K562 (cell line): ENCODE measurements around the gene MTPN. TPM values are rescaled to one million over a fixed set of nuclear protein-coding genes. Genes with fewer than 3 reads are reported as not detected.

Experiments used
- ATAC-seq: fragments of 200-7000 bp; cut with Tn5 transposase; 3 replicates; pipeline ENCODE4 v1.9.1; 2020; ENCODE audit warnings: moderate library complexity
- BruUV-seq: library from RNA; stranded (reverse); fragments of 400-500 nt; replicated peaks from 2 replicates; lab custom pipeline; 2021; lab: Mats Ljungman, UMichigan
- CTCF ChIA-PET: fragments of 300-600 bp; formaldehyde crosslinking; extraction: SDS; loops from one replicate; lab custom pipeline; 2021; ENCODE audit warnings: low intra/inter-chr PET ratio; lab: Yijun Ruan, JAX
- POLR2A ChIA-PET: fragments of 300-600, 350-650 bp; sonication (Branson Sonifier 250); formaldehyde crosslinking; extraction: SDS; loops from one replicate; lab custom pipeline; 2021; ENCODE audit warnings: antibody characterized with exemption, inconsistent platforms; lab: Yijun Ruan, JAX
- DNase-seq, 4 experiments: peaks; one replicate each; pipeline versions ENCODE4 v3.0.0 to v3.0.0-alpha.2; 2011 to 2018; ENCODE audit warnings: low spot score in 3 of 4, mixed read lengths in 3 of 4; ENCODE audit errors: extremely low read depth in 1 of 4
- FAIRE-seq: peaks from 2 replicates; lab custom pipeline; 2011; peaks lifted over from hg19 to GRCh38; lab: Jason Lieb, UNC
- H2AFZ ChIP-seq: 2 replicates; pipeline ENCODE4 v1.6.0; 2011; ENCODE audit warnings: low read depth, low read length, control low read depth, inconsistent platforms
- H3K27ac ChIP-seq: fragments of 200-600 bp; 3 replicates; pipeline ENCODE4 v1.8.0; 2011; ENCODE audit warnings: low read depth, mild to moderate bottlenecking, control low read depth, inconsistent platforms, low read length, moderate library complexity, mixed read lengths; ENCODE audit errors: extremely low read depth
- H3K27me3 ChIP-seq, 2 experiments: fragments of 300-600 bp in 1 of 2; 2 replicates in 1 of 2; 3 replicates in 1 of 2; pipeline versions ENCODE4 v1.6.0 to v1.8.0; 2011; ENCODE audit warnings: inconsistent platforms in 2 of 2, low read length in 2 of 2, mild to moderate bottlenecking in 1 of 2, mixed read lengths in 1 of 2, moderate library complexity in 1 of 2; ENCODE audit not compliant: control insufficient read depth in 2 of 2, insufficient read depth in 2 of 2
- H3K36me3 ChIP-seq: fragments of 300-600 bp; 3 replicates; pipeline ENCODE4 v1.8.0; 2011; ENCODE audit warnings: mild to moderate bottlenecking, low read length, inconsistent platforms; ENCODE audit not compliant: control insufficient read depth, insufficient read depth
- H3K4me1 ChIP-seq, 2 experiments: fragments of 200-600 bp in 1 of 2; replicated peaks in 1 of 2; 2 replicates in 1 of 2; 3 replicates in 1 of 2; pipeline versions ENCODE4 v1.5.1 to v1.8.0; 2011; ENCODE audit warnings: inconsistent platforms in 2 of 2, low read length in 2 of 2, mild to moderate bottlenecking in 1 of 2, mixed read lengths in 1 of 2, moderate library complexity in 1 of 2; ENCODE audit not compliant: control insufficient read depth in 2 of 2, insufficient read depth in 2 of 2
- H3K4me2 ChIP-seq: 2 replicates; pipeline ENCODE4 v1.6.1; 2011; ENCODE audit warnings: low read length, control low read depth, inconsistent platforms, mixed read lengths; ENCODE audit not compliant: insufficient read depth
- H3K4me3 ChIP-seq: fragments of 200-600 bp; sonication (generic), shearing (Covaris generic); 2 replicates; pipeline ENCODE4 v1.5.1; 2016; ENCODE audit warnings: control low read depth, inconsistent platforms
- H3K79me2 ChIP-seq: fragments of 200-600 bp; 3 replicates; pipeline ENCODE4 v1.8.0; 2011; ENCODE audit warnings: low read length, inconsistent platforms; ENCODE audit not compliant: control insufficient read depth, insufficient read depth
- H3K9ac ChIP-seq, 2 experiments: 2 replicates each; pipeline versions ENCODE4 v1.6.0 to v1.6.1; 2011; ENCODE audit warnings: low read depth in 2 of 2, low read length in 2 of 2, control low read depth in 1 of 2, inconsistent platforms in 1 of 2, mild to moderate bottlenecking in 1 of 2, mixed read lengths in 1 of 2; ENCODE audit not compliant: insufficient read depth in 1 of 2
- H3K9me1 ChIP-seq: one replicate; pipeline ENCODE4 v1.6.0; 2011; ENCODE audit warnings: inconsistent platforms, mild to moderate bottlenecking, low read length, moderate library complexity; ENCODE audit not compliant: control insufficient read depth, insufficient read depth
- H3K9me3 ChIP-seq: replicated peaks from 2 replicates; pipeline ENCODE4 v1.5.1; 2011; ENCODE audit warnings: low read depth, low read length, inconsistent platforms; ENCODE audit not compliant: control insufficient read depth, insufficient read depth
- H4K20me1 ChIP-seq: replicated peaks from 2 replicates; pipeline ENCODE4 v1.6.1; 2011; ENCODE audit warnings: low read length, inconsistent platforms, mixed read lengths; ENCODE audit not compliant: control insufficient read depth, insufficient read depth
- RFX1 ChIP-seq: fragments of 450-650 bp; IDR thresholded peaks from 2 replicates; pipeline ENCODE4 v1.6.1; 2016; ENCODE audit warnings: mild to moderate bottlenecking, moderate library complexity
- SMARCA4 ChIP-seq: fragments of 450-650 bp; IDR thresholded peaks from 2 replicates; pipeline ENCODE4 v1.6.1; 2016
- TEAD1 ChIP-seq, 2 experiments: fragments of 450-650 bp in 1 of 2; sonication (generic) in 1 of 2; formaldehyde crosslinking; IDR thresholded peaks; 2 replicates each; pipeline versions ENCODE4 v1.4.0 to v1.8.0; 2020 to 2022; ENCODE audit warnings: mild to moderate bottlenecking in 2 of 2, missing genetic modification reagents in 1 of 2
- TEAD4 ChIP-seq, 2 experiments: sonication (generic) in 1 of 2; formaldehyde crosslinking in 1 of 2; IDR thresholded peaks; 2 replicates each; pipeline versions ENCODE4 v1.6.1 to v1.8.0; 2012 to 2022; ENCODE audit warnings: borderline replicate concordance in 1 of 2, inconsistent platforms in 1 of 2, low read length in 1 of 2, mild to moderate bottlenecking in 1 of 2, missing genetic modification reagents in 1 of 2
- ZFX ChIP-seq: sonication (generic); formaldehyde crosslinking; IDR thresholded peaks from 2 replicates; pipeline ENCODE4 v1.8.0; 2022; ENCODE audit warnings: mild to moderate bottlenecking, missing genetic modification reagents, moderate library complexity
- ZNF224 ChIP-seq: sonication (generic); formaldehyde crosslinking; IDR thresholded peaks from 2 replicates; pipeline ENCODE4 v1.8.0; 2022; ENCODE audit warnings: mild to moderate bottlenecking, missing genetic modification reagents
- ZNF384 ChIP-seq: IDR thresholded peaks from 2 replicates; pipeline ENCODE4 v1.6.1; 2012; ENCODE audit warnings: low read depth, low read length, improper control_type of control experiment
- ZNF436 ChIP-seq: fragments of 250-450, 450-650 bp; sonication (Bioruptor Pico); formaldehyde crosslinking; IDR thresholded peaks from 2 replicates; pipeline ENCODE4 v1.7.0; 2020; ENCODE audit warnings: mild to moderate bottlenecking
- ZNF766 ChIP-seq: fragments of 200-800 bp; sonication (Bioruptor generic); conservative IDR thresholded peaks from 2 replicates; pipeline ENCODE4 v1.6.1; 2016; ENCODE audit warnings: missing genetic modification characterization, missing compliant biosample characterization
- WGBS: fragments of 100-300 bp; shearing (Covaris generic); methylation state at CpG from one replicate; pipeline ENCODE4 v1.1.6; 2016; ENCODE audit warnings: low coverage, mixed read lengths; ENCODE audit not compliant: insufficient coverage; ENCODE audit errors: missing lambda C conversion rate; 5-methylcytosine and 5-hydroxymethylcytosine counted together
- in situ Hi-C: fragments of 300-500 bp; cut with MboI; formaldehyde crosslinking; loops from 4 replicates; pipeline ENCODE4 v1.15.0; 2018; ENCODE audit warnings: inconsistent platforms, mixed read lengths
- intact Hi-C: fragments of 100-400 bp; cut with micrococcal nuclease; formaldehyde crosslinking; loops from 2 replicates; pipeline ENCODE4 v1.14.2; 2022
- polyA plus RNA-seq, 8 experiments: library from polyadenylated mRNA; depleted of rRNA in 4 of 8; stranded (reverse) in 5 of 8; unstranded in 3 of 8; fragments of >200 nt; fragmentation: Nextera tagmentation in 2 of 8; fragmentation: Illumina TruSeq in 1 of 8; extraction: Ambion mirVana in 2 of 8; extraction: Trizol in 1 of 8; gene quantifications; 2 replicates each; pipeline versions ENCODE4 v1.2.1 to v1.2.3, GENCODE V29; 2011 to 2014; ENCODE audit warnings: inconsistent platforms in 1 of 8, missing spikeins in 1 of 8
- total RNA-seq, 7 experiments: library from RNA; depleted of rRNA in 6 of 7; stranded (reverse); fragments of >200 nt in 6 of 7; fragmentation: Illumina TruSeq in 2 of 7; extraction: Trizol in 2 of 7; gene quantifications; 2 replicates each; pipeline versions ENCODE4 v1.2.1 to v1.2.3, GENCODE V29; 2011 to 2021; ENCODE audit warnings: low replicate concordance in 1 of 7

The MTPN gene
- total and polyA plus RNA-seq, 9 of the 15 experiments (the other 6 are each of a cell fraction or from before 2014, with no cell fraction given), result 68.5 to 261 (median 156) TPM

GRCh38 chr7:135959646-135960363 is 17.4 kb downstream of the MTPN start (continued):
- TF ChIP-seq ZNF224 (CRISPR knock-in tag), result no peak
- 0 out of 2 replicates have a peak, but pooled peaks have one; percentile 21 for TF ChIP-seq SMARCA4
- peak; percentile 85 for TF ChIP-seq ZNF384
- TF ChIP-seq ZNF766 (CRISPR knock-in tag), result no peak
- peak; percentile 39; the same call in 1 of the 2 replicates for TF ChIP-seq TEAD4 (IDR thresholded peaks at IDR 0.05; ENCODE audit: low read length)
- TF ChIP-seq TEAD4 (CRISPR knock-in tag; IDR thresholded peaks at IDR 0.05; ENCODE audit: borderline replicate concordance), result no peak
- TF ChIP-seq ZNF436 (CRISPR knock-in tag), result no peak
- TF ChIP-seq, all 486 proteins: peak for 10

GRCh38 chr7:135958173-135958572 is 19.0 kb downstream of the MTPN start:
- Histone ChIP-seq H3K9me1 (no peaks in the 10 kb centered on the region), H3K4me2 (no peak overlapping the region), H3K27me3 (no peaks in the 10 kb centered on the region)
- POLR2A ChIA-PET, result interaction anchor here (1.1 to 2.8 kb wide), 3 partner anchors 8 to 1765 kb away, joined by 3 to 9 read pairs (median 3); no protein-coding TSS in a partner anchor
- FAIRE-seq, result peak; percentile 11
- 90% methylated on average over 1 of the region's 1 CpG for WGBS
- TF ChIP-seq ZFX (CRISPR knock-in tag), result peak; percentile 12; the same call in 1 of the 2 replicates
- TF ChIP-seq TEAD1 (CRISPR knock-in tag; IDR thresholded peaks at IDR 0.05), result no peak
- 0 out of 2 replicates have a peak, but pooled peaks have one; percentile 5 for TF ChIP-seq RFX1
- TF ChIP-seq, all 486 proteins: peak for 2
- no peak for DNase-seq
- no peak overlapping the region for H3K9ac ChIP-seq
- no peak overlapping the region for H3K4me3 ChIP-seq
- BruUV-seq, result no TSS peak
- CTCF ChIA-PET, result no interaction called here
- in situ Hi-C loops, result loop anchor here (25.0 kb wide), 1 partner anchor 1296 kb away; no protein-coding TSS in a partner anchor
- H3K4me1 ChIP-seq, result peaks cover 0 to 35% of the 10 kb centered on the region in 2 experiments; a peak in 3 of 5 replicates
- H3K9me3 ChIP-seq, result no peaks in the 10 kb centered on the region
- H3K79me2 ChIP-seq, result peaks cover 99% of the 10 kb centered on the region
- no peak overlapping the region for H3K27ac ChIP-seq
- intact Hi-C loops, result no loop called here
- ATAC-seq, result no peak; the same call in 2 of the 3 replicates
- H3K36me3 ChIP-seq, result peaks cover 51% of the 10 kb centered on the region
- H2AFZ ChIP-seq, result no peak overlapping the region
- H4K20me1 ChIP-seq, result no peaks in the 10 kb centered on the region
